Measurements from ENCODE around the gene CD207.
"Not testable (repeated sequence)": the region's sequence is repeated elsewhere in the genome, so short reads cannot be mapped to it uniquely, and the experiment has no call there.

GRCh38 chr2:70797996-70798395, 37.6 kb downstream of the CD207 start:
- TF ChIP-seq, protein P1, sequence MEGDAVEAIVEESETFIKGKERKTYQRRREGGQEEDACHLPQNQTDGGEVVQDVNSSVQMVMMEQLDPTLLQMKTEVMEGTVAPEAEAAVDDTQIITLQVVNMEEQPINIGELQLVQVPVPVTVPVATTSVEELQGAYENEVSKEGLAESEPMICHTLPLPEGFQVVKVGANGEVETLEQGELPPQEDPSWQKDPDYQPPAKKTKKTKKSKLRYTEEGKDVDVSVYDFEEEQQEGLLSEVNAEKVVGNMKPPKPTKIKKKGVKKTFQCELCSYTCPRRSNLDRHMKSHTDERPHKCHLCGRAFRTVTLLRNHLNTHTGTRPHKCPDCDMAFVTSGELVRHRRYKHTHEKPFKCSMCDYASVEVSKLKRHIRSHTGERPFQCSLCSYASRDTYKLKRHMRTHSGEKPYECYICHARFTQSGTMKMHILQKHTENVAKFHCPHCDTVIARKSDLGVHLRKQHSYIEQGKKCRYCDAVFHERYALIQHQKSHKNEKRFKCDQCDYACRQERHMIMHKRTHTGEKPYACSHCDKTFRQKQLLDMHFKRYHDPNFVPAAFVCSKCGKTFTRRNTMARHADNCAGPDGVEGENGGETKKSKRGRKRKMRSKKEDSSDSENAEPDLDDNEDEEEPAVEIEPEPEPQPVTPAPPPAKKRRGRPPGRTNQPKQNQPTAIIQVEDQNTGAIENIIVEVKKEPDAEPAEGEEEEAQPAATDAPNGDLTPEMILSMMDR (IDR thresholded peaks at IDR 0.05; ENCODE audit: poor library complexity, severe bottlenecking), result not testable (repeated sequence)
- TF ChIP-seq RAD21 (conservative IDR thresholded peaks at IDR 0.05), result not testable (repeated sequence)
- TF ChIP-seq, protein P2, sequence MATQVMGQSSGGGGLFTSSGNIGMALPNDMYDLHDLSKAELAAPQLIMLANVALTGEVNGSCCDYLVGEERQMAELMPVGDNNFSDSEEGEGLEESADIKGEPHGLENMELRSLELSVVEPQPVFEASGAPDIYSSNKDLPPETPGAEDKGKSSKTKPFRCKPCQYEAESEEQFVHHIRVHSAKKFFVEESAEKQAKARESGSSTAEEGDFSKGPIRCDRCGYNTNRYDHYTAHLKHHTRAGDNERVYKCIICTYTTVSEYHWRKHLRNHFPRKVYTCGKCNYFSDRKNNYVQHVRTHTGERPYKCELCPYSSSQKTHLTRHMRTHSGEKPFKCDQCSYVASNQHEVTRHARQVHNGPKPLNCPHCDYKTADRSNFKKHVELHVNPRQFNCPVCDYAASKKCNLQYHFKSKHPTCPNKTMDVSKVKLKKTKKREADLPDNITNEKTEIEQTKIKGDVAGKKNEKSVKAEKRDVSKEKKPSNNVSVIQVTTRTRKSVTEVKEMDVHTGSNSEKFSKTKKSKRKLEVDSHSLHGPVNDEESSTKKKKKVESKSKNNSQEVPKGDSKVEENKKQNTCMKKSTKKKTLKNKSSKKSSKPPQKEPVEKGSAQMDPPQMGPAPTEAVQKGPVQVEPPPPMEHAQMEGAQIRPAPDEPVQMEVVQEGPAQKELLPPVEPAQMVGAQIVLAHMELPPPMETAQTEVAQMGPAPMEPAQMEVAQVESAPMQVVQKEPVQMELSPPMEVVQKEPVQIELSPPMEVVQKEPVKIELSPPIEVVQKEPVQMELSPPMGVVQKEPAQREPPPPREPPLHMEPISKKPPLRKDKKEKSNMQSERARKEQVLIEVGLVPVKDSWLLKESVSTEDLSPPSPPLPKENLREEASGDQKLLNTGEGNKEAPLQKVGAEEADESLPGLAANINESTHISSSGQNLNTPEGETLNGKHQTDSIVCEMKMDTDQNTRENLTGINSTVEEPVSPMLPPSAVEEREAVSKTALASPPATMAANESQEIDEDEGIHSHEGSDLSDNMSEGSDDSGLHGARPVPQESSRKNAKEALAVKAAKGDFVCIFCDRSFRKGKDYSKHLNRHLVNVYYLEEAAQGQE (IDR thresholded peaks at IDR 0.05; ENCODE audit: borderline replicate concordance), result not testable (repeated sequence)

Data from neural cell (in vitro differentiated cells).